ENCODE data around the gene TTC16.

- TF ChIP-seq, protein P1, sequence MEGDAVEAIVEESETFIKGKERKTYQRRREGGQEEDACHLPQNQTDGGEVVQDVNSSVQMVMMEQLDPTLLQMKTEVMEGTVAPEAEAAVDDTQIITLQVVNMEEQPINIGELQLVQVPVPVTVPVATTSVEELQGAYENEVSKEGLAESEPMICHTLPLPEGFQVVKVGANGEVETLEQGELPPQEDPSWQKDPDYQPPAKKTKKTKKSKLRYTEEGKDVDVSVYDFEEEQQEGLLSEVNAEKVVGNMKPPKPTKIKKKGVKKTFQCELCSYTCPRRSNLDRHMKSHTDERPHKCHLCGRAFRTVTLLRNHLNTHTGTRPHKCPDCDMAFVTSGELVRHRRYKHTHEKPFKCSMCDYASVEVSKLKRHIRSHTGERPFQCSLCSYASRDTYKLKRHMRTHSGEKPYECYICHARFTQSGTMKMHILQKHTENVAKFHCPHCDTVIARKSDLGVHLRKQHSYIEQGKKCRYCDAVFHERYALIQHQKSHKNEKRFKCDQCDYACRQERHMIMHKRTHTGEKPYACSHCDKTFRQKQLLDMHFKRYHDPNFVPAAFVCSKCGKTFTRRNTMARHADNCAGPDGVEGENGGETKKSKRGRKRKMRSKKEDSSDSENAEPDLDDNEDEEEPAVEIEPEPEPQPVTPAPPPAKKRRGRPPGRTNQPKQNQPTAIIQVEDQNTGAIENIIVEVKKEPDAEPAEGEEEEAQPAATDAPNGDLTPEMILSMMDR (conservative IDR thresholded peaks at IDR 0.05 in 1 of 2, IDR thresholded peaks at IDR 0.05 in 1 of 2; ENCODE audit: low read depth in 1 of 2, low read length in 2 of 2), result no peak
- TF ChIP-seq EZH2 (IDR thresholded peaks at IDR 0.05; ENCODE audit: low read length, missing control alignments), result no peak
These were observed 26.7 kb downstream of the TTC16 start for GRCh38 chr9:127742435-127743088.

Data from fibroblast of lung (primary cell).